B cell (primary cell): ENCODE results near the gene HOXD10. TPM values are rescaled to one million over a fixed set of nuclear protein-coding genes. Genes with fewer than 3 reads are reported as not detected.

Experiments used
- ATAC-seq: fragments of 200-7000 bp; cut with Tn5 transposase; one replicate; pipeline ENCODE4 v1.10.0; 2021; ENCODE audit warnings: low read depth, mild to moderate bottlenecking, moderate number of reproducible peaks, moderate library complexity
- CTCF ChIA-PET: fragments of 350-600 bp; sonication (Branson Sonifier 250); formaldehyde crosslinking; loops from one replicate; lab custom pipeline; 2021; ENCODE audit warnings: antibody characterized with exemption, inconsistent platforms; lab: Charles Lee
- POLR2A ChIA-PET: fragments of 350-600 bp; sonication (Branson Sonifier 250); formaldehyde crosslinking; loops from one replicate; lab custom pipeline; 2021; ENCODE audit warnings: antibody characterized with exemption; lab: Charles Lee
- DNase-seq: peaks from one replicate; pipeline ENCODE4 v3.0.0; 2013
- H2AFZ ChIP-seq: 2 replicates; pipeline ENCODE4 v1.6.1; 2012; ENCODE audit warnings: mild to moderate bottlenecking, low read depth, low read length; ENCODE audit not compliant: insufficient read depth, poor library complexity, severe bottlenecking
- H3K27ac ChIP-seq, 2 donors: 1 replicate in 1 of 2; 2 replicates in 1 of 2; pipeline ENCODE4 v1.5.1; 2012 to 2013; ENCODE audit warnings: low read length in 2 of 2, mild to moderate bottlenecking in 2 of 2, moderate library complexity in 1 of 2
- H3K27me3 ChIP-seq, 4 experiments: fragments of 200-600 bp in 1 of 4; sonication (generic) in 1 of 4; replicated peaks in 1 of 4; 1 replicate in 2 of 4; 2 replicates in 2 of 4; pipeline versions ENCODE4 v1.6.1 to v1.7.0; 2013 to 2016; ENCODE audit warnings: low read length in 3 of 4, mild to moderate bottlenecking in 2 of 4, mixed read lengths in 1 of 4, moderate library complexity in 1 of 4; ENCODE audit not compliant: insufficient read depth in 4 of 4, control insufficient read depth in 3 of 4; ENCODE audit errors: control extremely low read depth in 1 of 4
- H3K36me3 ChIP-seq, 2 experiments: replicated peaks in 1 of 2; 1 replicate in 1 of 2; 2 replicates in 1 of 2; pipeline versions ENCODE4 v1.6.1 to v1.7.1; 2013; ENCODE audit warnings: low read length in 1 of 2; ENCODE audit not compliant: insufficient read depth in 2 of 2, control insufficient read depth in 1 of 2; ENCODE audit errors: control extremely low read depth in 1 of 2, extremely low read depth in 1 of 2
- H3K4me1 ChIP-seq, 2 donors: fragments of 200-600 bp in 1 of 2; sonication (generic) in 1 of 2; 1 replicate in 1 of 2; 2 replicates in 1 of 2; pipeline versions ENCODE4 v1.5.1 to v1.6.1; 2013 to 2017; ENCODE audit warnings: low read length in 2 of 2; ENCODE audit not compliant: control insufficient read depth in 2 of 2, insufficient read depth in 2 of 2
- H3K4me2 ChIP-seq: replicated peaks from 2 replicates; pipeline ENCODE3; 2012; ENCODE audit warnings: mild to moderate bottlenecking, low read depth, low read length; ENCODE audit not compliant: poor library complexity, severe bottlenecking
- H3K4me3 ChIP-seq, 5 experiments: fragments of 200-600 bp in 1 of 5; sonication (generic) in 1 of 5; 1 replicate in 3 of 5; 2 replicates in 2 of 5; pipeline versions ENCODE4 v1.5.1 to v1.7.0; 2011 to 2016; ENCODE audit warnings: low read length in 4 of 5, mild to moderate bottlenecking in 4 of 5, low read depth in 2 of 5, control low read depth in 1 of 5, moderate library complexity in 1 of 5; ENCODE audit not compliant: insufficient read depth in 1 of 5; ENCODE audit errors: control extremely low read depth in 1 of 5, extremely low read depth in 1 of 5
- H3K79me2 ChIP-seq: fragments of 200-600 bp; sonication (generic); one replicate; pipeline ENCODE4 v1.6.0; 2016; ENCODE audit warnings: low read length; ENCODE audit not compliant: control insufficient read depth, insufficient read depth
- H3K9ac ChIP-seq: fragments of 200-600 bp; sonication (generic); 2 replicates; pipeline ENCODE4 v1.6.1; 2017; ENCODE audit warnings: mild to moderate bottlenecking, low read length, moderate library complexity
- H3K9me3 ChIP-seq, 3 donors: one replicate each; pipeline versions ENCODE4 v1.6.1 to v1.7.1; 2013; ENCODE audit warnings: low read length in 2 of 3; ENCODE audit not compliant: control insufficient read depth in 2 of 3, insufficient read depth in 1 of 3; ENCODE audit errors: control extremely low read depth in 1 of 3
- H4K20me1 ChIP-seq: 2 replicates; pipeline ENCODE4 v1.6.0; 2012; ENCODE audit warnings: mild to moderate bottlenecking, low read length; ENCODE audit not compliant: insufficient read depth, control insufficient read depth, poor library complexity, severe bottlenecking
- H3K27ac Mint-ChIP-seq: one replicate; pipeline ENCODE4 v1.8.0; 2021; ENCODE audit warnings: mixed read lengths
- H3K27me3 Mint-ChIP-seq: one replicate; pipeline ENCODE4 v1.8.0; 2021; ENCODE audit warnings: mixed read lengths
- H3K4me1 Mint-ChIP-seq: one replicate; pipeline ENCODE4 v1.8.0; 2021; ENCODE audit warnings: mixed read lengths
- H3K4me3 Mint-ChIP-seq: one replicate; pipeline ENCODE4 v1.8.0; 2021; ENCODE audit warnings: mixed read lengths
- H3K9me3 Mint-ChIP-seq: one replicate; pipeline ENCODE4 v1.8.0; 2022; ENCODE audit warnings: mixed read lengths; ENCODE audit not compliant: insufficient read depth
- CTCF ChIP-seq: fragments of 200-600 bp; IDR thresholded peaks from one replicate; pipeline ENCODE4 v1.8.0; 2022; ENCODE audit warnings: antibody characterized with exemption, mild to moderate bottlenecking
- EZH2 ChIP-seq: IDR thresholded peaks from 2 replicates; pipeline ENCODE4 v1.6.1; 2012; ENCODE audit warnings: borderline replicate concordance, low read depth, mild to moderate bottlenecking, moderate library complexity, low read length; ENCODE audit not compliant: insufficient read depth, poor library complexity, severe bottlenecking
- WGBS: methylation state at CpG from one replicate; pipeline ENCODE4 v1.1.5; 2013; ENCODE audit warnings: missing lambda C conversion rate; ENCODE audit not compliant: insufficient coverage; 5-methylcytosine and 5-hydroxymethylcytosine counted together
- intact Hi-C: fragments of 100-400 bp; cut with micrococcal nuclease; formaldehyde crosslinking; loops from one replicate; pipeline ENCODE4 v1.10.0; 2022
- polyA plus RNA-seq: library from polyadenylated mRNA; depleted of rRNA; stranded (reverse); fragments of >200 nt; gene quantifications from 2 replicates; pipeline ENCODE4 v1.2.3, GENCODE V29; 2012
- total RNA-seq, 2 donors: library from RNA; stranded (reverse); fragments of 120-200 nt in 1 of 2; gene quantifications; 1 replicate in 1 of 2; 2 replicates in 1 of 2; pipeline versions ENCODE4 v1.2.3 to v1.2.4, GENCODE V29; 2013 to 2022

The HOXD10 gene
- total and polyA plus RNA-seq, 2 donors (not counting 1 experiment from before 2014, with no cell fraction given), result not detected

DNA sequence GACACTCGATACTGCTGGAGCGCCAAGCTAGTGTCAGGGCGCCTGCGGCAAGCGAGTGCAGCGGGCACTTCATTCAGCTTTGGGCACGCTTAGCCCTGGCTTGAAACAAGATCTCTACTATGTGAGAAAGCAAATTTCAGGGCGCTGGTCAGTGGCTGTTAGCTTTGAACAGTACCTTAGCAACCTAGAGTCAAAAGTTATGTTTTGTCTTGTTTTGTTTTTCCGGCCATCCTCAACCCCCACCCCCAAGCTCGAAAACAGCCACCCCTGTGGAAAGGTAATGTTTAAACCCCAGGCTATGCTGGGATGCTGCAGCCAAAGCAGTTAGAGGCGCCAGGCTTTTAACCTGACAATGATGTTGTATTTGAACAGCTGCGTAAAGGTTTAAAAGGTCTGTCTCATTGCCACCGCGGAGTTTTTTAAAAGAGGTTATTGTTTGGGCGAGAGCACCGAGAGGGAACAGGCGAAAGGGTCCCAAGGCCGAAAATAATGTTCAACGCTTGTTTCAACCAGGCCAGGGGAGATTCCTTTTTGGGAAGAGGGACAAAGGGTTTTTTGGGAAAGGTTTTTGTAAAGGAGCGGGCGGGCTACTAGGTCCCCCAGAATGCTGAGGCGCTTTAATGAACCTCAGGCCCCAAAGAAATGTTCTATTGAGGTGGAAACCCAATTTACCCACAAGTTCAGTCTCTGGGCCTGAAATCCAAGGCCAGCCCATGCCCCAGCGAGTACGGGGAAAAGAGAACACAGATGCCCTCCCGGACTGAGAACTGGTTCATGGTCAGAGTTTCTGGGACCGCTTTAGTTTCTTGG is 2.3 kb upstream of the HOXD10 start:
- Mint-ChIP-seq H3K9me3 (peaks cover 4% of the 10 kb centered on the region), H3K27me3 (peaks cover 82% of the 10 kb centered on the region), H3K4me1 (peaks cover 8% of the 10 kb centered on the region), H3K27ac (no peak overlapping the region), H3K4me3 (no peak overlapping the region)
- Histone ChIP-seq H3K4me2 (no peak overlapping the region), H3K36me3 (no peaks in the 10 kb centered on the region), H2AFZ (no peak overlapping the region), H4K20me1 (no peaks in the 10 kb centered on the region), H3K79me2 (no peaks in the 10 kb centered on the region), H3K4me3 (no peak overlapping the region), H3K9ac (no peak overlapping the region), H3K9me3 (peaks cover 0 to 55% (median 2%) of the 10 kb centered on the region in 3 donors), H3K27me3 (peaks cover 0 to 95% (median 77%) of the 10 kb centered on the region in 4 experiments), H3K27ac (no peak overlapping the region), H3K4me1 (peaks cover 0 to 10% of the 10 kb centered on the region in 2 donors)
- WGBS, result 15% methylated on average over 23 of the region's 26 CpGs
- intact Hi-C loops, result no loop called here
- no peak for DNase-seq
- ChIA-PET CTCF (interaction anchor here (0.6 to 1.0 kb wide), 2 partner anchors 13 to 40 kb away, joined by 3 read pairs; no protein-coding TSS in a partner anchor), POLR2A (no interaction called here)
- no peak for TF ChIP-seq EZH2
- no peak for TF ChIP-seq CTCF
- ATAC-seq, result no peak
